HG03565 (cell line): Measurements from ENCODE around the gene VSTM5.

ENCODE experiments used
- ATAC-seq: cut with Tn5 transposase; IDR thresholded peaks from one replicate; pipeline ENCODE4 v1.9.1; 2021; ENCODE audit warnings: mild to moderate bottlenecking, moderate library complexity; ENCODE audit not compliant: unreplicated experiment

VSTM5 gene

GRCh38 chr11:93843906-93844305, 6.5 kb downstream of the VSTM5 start:
- no peak for ATAC-seq

- ATAC-seq: no peak
Measured at GRCh38 chr11:93842461-93842860, 8.0 kb downstream of the VSTM5 start.

- no peak for ATAC-seq
Measured at GRCh38 chr11:93842034-93842433, 8.4 kb downstream of the VSTM5 start.

GRCh38 chr11:93841446-93841845, 9.0 kb downstream of the VSTM5 start:
- no peak for ATAC-seq

- ATAC-seq: no peak
Measured at GRCh38 chr11:93840981-93841380, 9.4 kb downstream of the VSTM5 start.

- ATAC-seq: no peak
Measured at GRCh38 chr11:93840180-93840579, 10.2 kb downstream of the VSTM5 start.

- no peak for ATAC-seq
Measured at GRCh38 chr11:93838967-93839366, 11.5 kb downstream of the VSTM5 start.

- ATAC-seq: no peak
Measured at GRCh38 chr11:93832780-93833179, 17.6 kb downstream of the VSTM5 start.

GRCh38 chr11:93831343-93832127, 18.9 kb downstream of the VSTM5 start:
- ATAC-seq: no peak

- no peak for ATAC-seq
Measured at GRCh38 chr11:93829598-93829997, 20.8 kb downstream of the VSTM5 start.

GRCh38 chr11:93827363-93827762, 23.1 kb downstream of the VSTM5 start:
- no peak for ATAC-seq

GRCh38 chr11:93823210-93823609, 27.2 kb downstream of the VSTM5 start:
- no peak for ATAC-seq

GRCh38 chr11:93822359-93822758, 28.1 kb downstream of the VSTM5 start:
- no peak for ATAC-seq

GRCh38 chr11:93821617-93822016, 28.8 kb downstream of the VSTM5 start:
- ATAC-seq: no peak

GRCh38 chr11:93820847-93821246, 29.6 kb downstream of the VSTM5 start:
- ATAC-seq: no peak

- ATAC-seq: no peak
Measured at GRCh38 chr11:93819966-93820695, 30.3 kb downstream of the VSTM5 start.

- ATAC-seq: no peak
Measured at GRCh38 chr11:93817426-93818348, 32.7 kb downstream of the VSTM5 start.

- no peak for ATAC-seq
Measured at GRCh38 chr11:93814966-93815633, 35.3 kb downstream of the VSTM5 start.

GRCh38 chr11:93813974-93814373, 36.4 kb downstream of the VSTM5 start:
- ATAC-seq: no peak

- no peak for ATAC-seq
Measured at GRCh38 chr11:93807980-93808379, 42.4 kb downstream of the VSTM5 start.

GRCh38 chr11:93804879-93805278, 45.5 kb downstream of the VSTM5 start:
- no peak for ATAC-seq
